Measurements from ENCODE around the gene PPP6R1. TPM values are rescaled to one million over a fixed set of nuclear protein-coding genes. Genes with fewer than 3 reads are reported as not detected.

Gene PPP6R1
- total and polyA plus RNA-seq, 8 donors, result 19.5 to 112 (median 50.8) TPM

Small RNA genes lying within 50 kb of the gene (small RNA-seq; reads per million reads assigned to genes)
- gene MIR6802, result 0 reads per million in 4 donors
- 0 to 0.31 (median 0.15) reads per million in 4 donors for gene MIR6803
- gene MIR6804, result 0 reads per million in 4 donors

Other genes with a start within 250 kb of the PPP6R1 start
- 1 to 10 TPM in 1 of 5 donors, not detected in 4; 3.5 TPM for gene GP6, start 220.8 kb downstream of the PPP6R1 start, total RNA-seq
- under 1 TPM in 1 of 3 donors, not detected in 2; 0.43 TPM for gene GP6, start 220.8 kb downstream of the PPP6R1 start, polyA plus RNA-seq
- gene RDH13, start 195.9 kb downstream of the PPP6R1 start, total RNA-seq, result 100 to 1,000 TPM in 1 of 5 donors, 10 to 100 TPM in 4; 20.6 to 124 (median 28.8) TPM
- gene RDH13, start 195.9 kb downstream of the PPP6R1 start, polyA plus RNA-seq, result 10 to 100 TPM; 13.1 to 22.0 (median 20.3) TPM
- gene EPS8L1, start 183.1 kb downstream of the PPP6R1 start, total RNA-seq, result 100 to 1,000 TPM in 3 of 5 donors, 10 to 100 TPM in 2; 32.3 to 303 (median 114) TPM
- 100 to 1,000 TPM in 1 of 3 donors, 10 to 100 TPM in 2; 82.3 to 320 (median 87.5) TPM for gene EPS8L1, start 183.1 kb downstream of the PPP6R1 start, polyA plus RNA-seq
- 100 to 1,000 TPM in 4 of 5 donors, 10 to 100 TPM in 1; 52.7 to 261 (median 167) TPM for gene PPP1R12C, start 141.4 kb downstream of the PPP6R1 start, total RNA-seq
- gene PPP1R12C, start 141.4 kb downstream of the PPP6R1 start, polyA plus RNA-seq, result 100 to 1,000 TPM in 1 of 3 donors, 10 to 100 TPM in 2; 77.0 to 136 (median 82.6) TPM
- gene TNNT1, start 109.8 kb downstream of the PPP6R1 start, total RNA-seq, result 1 to 10 TPM in 1 of 5 donors, not detected in 4; 1.1 TPM
- 10 to 100 TPM in 1 of 3 donors, 1 to 10 TPM in 1, under 1 TPM in 1; 0.87 to 19.6 (median 6.7) TPM for gene TNNT1, start 109.8 kb downstream of the PPP6R1 start, polyA plus RNA-seq
- gene TNNI3, start 101.3 kb downstream of the PPP6R1 start, total RNA-seq, result not detected
- 10 to 100 TPM in 1 of 3 donors, 1 to 10 TPM in 2; 4.2 to 14.1 (median 7.8) TPM for gene TNNI3, start 101.3 kb downstream of the PPP6R1 start, polyA plus RNA-seq
- gene DNAAF3, start 92.4 kb downstream of the PPP6R1 start, total RNA-seq, result 1 to 10 TPM in 1 of 5 donors, not detected in 4; 1.9 TPM
- gene DNAAF3, start 92.4 kb downstream of the PPP6R1 start, polyA plus RNA-seq, result under 1 TPM in 2 of 3 donors, not detected in 1; 0.68 to 0.75 TPM
- gene SYT5, start 78.7 kb downstream of the PPP6R1 start, total RNA-seq, result 1 to 10 TPM in 1 of 5 donors, not detected in 4; 1.8 TPM
- gene SYT5, start 78.7 kb downstream of the PPP6R1 start, polyA plus RNA-seq, result 1 to 10 TPM in 2 of 3 donors, under 1 TPM in 1; 0.20 to 2.8 (median 1.7) TPM
- 10 to 100 TPM; 34.9 to 83.9 (median 52.5) TPM for gene PTPRH, start 49.5 kb downstream of the PPP6R1 start, total RNA-seq
- 10 to 100 TPM in 2 of 3 donors, 1 to 10 TPM in 1; 5.3 to 22.5 (median 17.3) TPM for gene PTPRH, start 49.5 kb downstream of the PPP6R1 start, polyA plus RNA-seq
- gene TMEM86B, start 30.3 kb downstream of the PPP6R1 start, total RNA-seq, result 10 to 100 TPM in 2 of 5 donors, 1 to 10 TPM in 2, under 1 TPM in 1; 0.29 to 47.8 (median 4.9) TPM
- 10 to 100 TPM in 2 of 3 donors, 1 to 10 TPM in 1; 9.1 to 12.4 (median 10.4) TPM for gene TMEM86B, start 30.3 kb downstream of the PPP6R1 start, polyA plus RNA-seq
- gene HSPBP1, start 21.1 kb upstream of the PPP6R1 start, total RNA-seq, result 10 to 100 TPM in 3 of 5 donors, 1 to 10 TPM in 2; 5.3 to 69.2 (median 14.9) TPM
- 10 to 100 TPM; 27.5 to 40.2 (median 32.6) TPM for gene HSPBP1, start 21.1 kb upstream of the PPP6R1 start, polyA plus RNA-seq
- 10 to 100 TPM in 2 of 5 donors, 1 to 10 TPM in 1, not detected in 2; 5.7 to 67.7 (median 45.1) TPM for gene BRSK1, start 25.0 kb upstream of the PPP6R1 start, total RNA-seq
- 1 to 10 TPM; 1.5 to 5.0 (median 2.4) TPM for gene BRSK1, start 25.0 kb upstream of the PPP6R1 start, polyA plus RNA-seq
- gene TMEM150B, start 66.3 kb upstream of the PPP6R1 start, total RNA-seq, result 10 to 100 TPM in 1 of 5 donors, 1 to 10 TPM in 2, not detected in 2; 1.3 to 15.8 (median 3.3) TPM
- under 1 TPM; 0.18 to 0.92 (median 0.87) TPM for gene TMEM150B, start 66.3 kb upstream of the PPP6R1 start, polyA plus RNA-seq
- gene KMT5C, start 80.9 kb upstream of the PPP6R1 start, total RNA-seq, result 100 to 1,000 TPM in 2 of 5 donors, 10 to 100 TPM in 2, 1 to 10 TPM in 1; 4.1 to 122 (median 27.7) TPM
- 1 to 10 TPM; 2.7 to 7.4 (median 5.5) TPM for gene KMT5C, start 80.9 kb upstream of the PPP6R1 start, polyA plus RNA-seq
- 10 to 100 TPM in 1 of 5 donors, not detected in 4; 18.2 TPM for gene COX6B2, start 95.7 kb upstream of the PPP6R1 start, total RNA-seq
- gene COX6B2, start 95.7 kb upstream of the PPP6R1 start, polyA plus RNA-seq, result under 1 TPM in 2 of 3 donors, not detected in 1; 0.19 to 0.93 TPM
- gene GARIN5B, start 104.2 kb upstream of the PPP6R1 start, total RNA-seq, result not detected
- gene GARIN5B, start 104.2 kb upstream of the PPP6R1 start, polyA plus RNA-seq, result not detected
- gene IL11, start 111.4 kb upstream of the PPP6R1 start, total RNA-seq, result 1 to 10 TPM in 2 of 5 donors, not detected in 3; 1.3 TPM
- 10 to 100 TPM in 1 of 3 donors, 1 to 10 TPM in 2; 1.0 to 17.4 (median 1.4) TPM for gene IL11, start 111.4 kb upstream of the PPP6R1 start, polyA plus RNA-seq
- gene TMEM190, start 117.8 kb upstream of the PPP6R1 start, total RNA-seq, result not detected
- 1 to 10 TPM in 1 of 3 donors, under 1 TPM in 1, not detected in 1; 0.68 to 1.3 TPM for gene TMEM190, start 117.8 kb upstream of the PPP6R1 start, polyA plus RNA-seq
- gene TMEM238, start 125.3 kb upstream of the PPP6R1 start, total RNA-seq, result 100 to 1,000 TPM in 1 of 5 donors, 10 to 100 TPM in 1, 1 to 10 TPM in 1, not detected in 2; 5.4 to 504 (median 36.1) TPM
- under 1 TPM in 2 of 3 donors, not detected in 1; 0.75 to 0.83 TPM for gene TMEM238, start 125.3 kb upstream of the PPP6R1 start, polyA plus RNA-seq
- gene RPL28, start 126.9 kb upstream of the PPP6R1 start, total RNA-seq, result 100 to 1,000 TPM in 4 of 5 donors, 10 to 100 TPM in 1; 47.5 to 854 (median 193) TPM
- gene RPL28, start 126.9 kb upstream of the PPP6R1 start, polyA plus RNA-seq, result 1,000 to 10,000 TPM; 2,029 to 2,388 (median 2,037) TPM
- 10 to 100 TPM in 3 of 5 donors, 1 to 10 TPM in 2; 8.0 to 43.3 (median 20.2) TPM for gene UBE2S, start 148.8 kb upstream of the PPP6R1 start, total RNA-seq
- gene UBE2S, start 148.8 kb upstream of the PPP6R1 start, polyA plus RNA-seq, result 10 to 100 TPM; 11.6 to 13.1 (median 13.1) TPM
- gene SHISA7, start 184.3 kb upstream of the PPP6R1 start, total RNA-seq, result not detected
- gene SHISA7, start 184.3 kb upstream of the PPP6R1 start, polyA plus RNA-seq, result not detected
- 100 to 1,000 TPM in 1 of 5 donors, 10 to 100 TPM in 4; 19.8 to 348 (median 63.6) TPM for gene ISOC2, start 202.6 kb upstream of the PPP6R1 start, total RNA-seq
- 10 to 100 TPM; 76.7 to 80.5 (median 79.6) TPM for gene ISOC2, start 202.6 kb upstream of the PPP6R1 start, polyA plus RNA-seq
- gene C19orf85, start 205.7 kb upstream of the PPP6R1 start, total RNA-seq, result not detected
- under 1 TPM in 1 of 3 donors, not detected in 2; 0.23 TPM for gene C19orf85, start 205.7 kb upstream of the PPP6R1 start, polyA plus RNA-seq
- gene ZNF628, start 217.6 kb upstream of the PPP6R1 start, total RNA-seq, result 10 to 100 TPM in 1 of 5 donors, 1 to 10 TPM in 3, under 1 TPM in 1; 0.58 to 16.1 (median 5.7) TPM
- gene ZNF628, start 217.6 kb upstream of the PPP6R1 start, polyA plus RNA-seq, result 1 to 10 TPM; 2.0 to 7.2 (median 4.3) TPM
- gene NAT14, start 226.2 kb upstream of the PPP6R1 start, total RNA-seq, result 1 to 10 TPM in 2 of 5 donors, not detected in 3; 4.3 to 6.4 TPM
- 10 to 100 TPM in 2 of 3 donors, 1 to 10 TPM in 1; 8.7 to 22.1 (median 14.4) TPM for gene NAT14, start 226.2 kb upstream of the PPP6R1 start, polyA plus RNA-seq
- 10 to 100 TPM in 2 of 5 donors, 1 to 10 TPM in 2, not detected in 1; 2.2 to 15.1 (median 9.8) TPM for gene SSC5D, start 229.4 kb upstream of the PPP6R1 start, total RNA-seq
- gene SSC5D, start 229.4 kb upstream of the PPP6R1 start, polyA plus RNA-seq, result under 1 TPM; 0.46 to 0.87 (median 0.80) TPM

All from stomach (tissue), 8 donors.